HG03159 (cell line): Measurements from ENCODE around the gene OR52B2.
"Not testable (repeated sequence)": the region's sequence is repeated elsewhere in the genome, so short reads cannot be mapped to it uniquely, and the experiment has no call there.

ENCODE experiments used
- ATAC-seq: cut with Tn5 transposase; IDR thresholded peaks from one replicate; pipeline ENCODE4 v1.9.1; 2021; ENCODE audit warnings: mild to moderate bottlenecking, moderate library complexity; ENCODE audit not compliant: unreplicated experiment

Gene OR52B2

DNA sequence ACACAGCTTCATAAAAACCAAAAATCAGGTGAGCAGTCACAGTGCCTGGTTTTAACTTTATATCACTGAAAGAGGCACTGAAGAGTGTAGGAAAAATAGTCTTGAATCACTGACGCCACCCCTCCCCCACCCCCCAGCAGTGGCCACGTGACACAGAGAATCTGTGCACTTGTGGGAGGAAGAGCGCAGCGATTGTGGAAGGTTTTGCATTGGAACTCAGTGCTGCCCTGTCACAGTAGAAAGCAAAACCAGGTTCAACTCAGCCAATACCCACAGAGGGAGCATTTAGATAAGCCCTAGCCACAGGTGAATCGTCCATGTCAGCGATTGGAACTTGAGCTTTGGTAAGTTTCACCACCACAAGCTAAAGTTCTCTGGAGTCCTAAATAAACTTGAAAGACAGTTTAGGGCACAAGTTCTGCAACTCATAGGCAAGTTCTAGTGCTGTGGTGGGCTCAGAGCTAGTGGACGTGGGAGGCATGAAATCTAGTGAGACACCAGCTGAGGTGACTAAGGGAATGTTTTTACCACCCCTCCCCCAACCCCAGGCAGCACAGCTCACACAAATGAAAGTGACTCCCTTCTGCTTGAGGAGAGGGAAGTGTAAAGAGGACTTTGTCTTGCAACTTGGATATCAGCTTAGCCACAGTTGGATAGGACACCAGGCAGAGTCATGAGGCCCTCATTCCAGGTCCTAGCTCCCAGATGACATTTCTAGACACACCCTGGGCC is 13.3 kb downstream of the OR52B2 start:
- no peak for ATAC-seq

- ATAC-seq: no peak
These were observed 18.0 kb downstream of the OR52B2 start for GRCh38 chr11:6152126-6152525.

GRCh38 chr11:6151117-6151516 is 19.0 kb downstream of the OR52B2 start:
- no peak for ATAC-seq

DNA sequence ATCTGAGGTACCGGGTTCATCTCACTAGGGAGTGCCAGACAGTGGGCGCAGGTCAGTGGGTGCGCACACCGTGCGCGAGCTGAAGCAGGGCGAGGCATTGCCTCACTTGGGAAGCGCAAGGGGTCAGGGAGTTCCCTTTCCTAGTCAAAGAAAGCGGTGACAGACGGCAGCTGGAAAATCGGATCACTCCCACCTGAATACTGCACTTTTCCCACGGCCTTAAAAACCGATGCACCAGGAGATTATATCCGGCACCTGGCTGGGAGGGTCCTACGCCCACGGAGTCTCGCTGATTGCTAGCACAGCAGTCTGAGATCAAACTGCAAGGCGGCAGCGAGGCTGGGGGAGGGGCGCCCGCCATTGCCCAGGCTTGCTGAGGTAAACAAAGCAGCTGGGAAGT is 26.4 kb downstream of the OR52B2 start:
- not testable (repeated sequence) for ATAC-seq

- ATAC-seq: no peak
These were observed 27.2 kb downstream of the OR52B2 start for GRCh38 chr11:6142936-6143335.

DNA sequence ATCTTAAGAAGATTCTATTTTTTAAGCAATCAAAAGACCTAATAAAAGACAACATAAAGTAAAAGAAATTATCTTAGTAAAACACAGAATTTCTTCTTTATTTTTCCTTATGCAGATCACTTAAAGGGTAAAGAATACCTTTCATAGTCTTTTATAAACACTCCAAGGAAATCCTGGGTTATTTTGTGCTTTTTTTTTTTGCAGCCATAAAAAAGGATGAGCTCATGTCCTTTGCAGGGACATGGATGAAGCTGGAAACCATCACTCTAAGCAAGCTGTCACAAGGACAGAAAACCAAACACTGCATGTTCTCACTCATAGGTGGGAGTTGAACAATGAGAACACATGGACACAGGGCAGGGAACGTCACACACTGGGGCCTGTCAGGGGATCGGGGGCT is 34.2 kb downstream of the OR52B2 start:
- ATAC-seq: not testable (repeated sequence)

DNA sequence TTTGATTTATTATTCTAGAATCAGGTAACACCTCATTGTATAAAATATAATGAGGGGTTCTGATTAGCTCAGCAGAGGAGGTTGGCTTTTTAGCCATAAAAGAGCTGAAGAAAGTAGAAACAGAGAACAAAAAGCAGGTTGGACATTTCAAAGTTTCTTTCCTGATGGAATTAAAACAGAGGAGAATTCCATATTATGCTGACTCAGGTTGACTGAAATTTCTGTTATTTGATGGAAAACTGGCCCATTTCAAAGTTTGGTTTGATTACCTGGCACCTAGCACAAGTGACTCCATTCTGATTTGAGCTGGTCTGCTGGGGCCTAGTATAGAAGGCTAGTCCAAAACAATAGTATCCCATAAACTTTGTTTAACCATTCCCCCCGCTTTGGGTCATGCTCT is 37.7 kb downstream of the OR52B2 start:
- ATAC-seq: no peak

DNA sequence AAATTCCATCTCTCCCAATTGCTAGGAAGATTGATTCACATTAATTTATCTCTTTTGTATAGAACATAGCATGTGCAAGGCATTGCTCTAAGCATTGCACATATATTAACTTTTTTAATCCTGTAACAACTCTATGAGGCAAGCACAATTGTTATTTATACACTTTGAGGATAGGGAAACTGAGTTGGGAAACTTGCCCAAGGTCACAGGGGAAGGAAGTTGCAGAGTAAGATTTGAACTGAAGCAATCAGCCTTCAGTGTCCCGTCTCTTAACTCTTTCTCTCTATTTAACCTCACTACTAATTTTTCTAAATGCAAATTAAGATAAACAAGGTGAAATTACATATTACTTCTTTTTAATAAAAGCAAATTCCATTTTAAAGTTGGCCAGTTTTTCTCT is 40.5 kb downstream of the OR52B2 start:
- no peak for ATAC-seq

- no peak for ATAC-seq
These were observed 41.1 kb downstream of the OR52B2 start for GRCh38 chr11:6129011-6129410.

DNA sequence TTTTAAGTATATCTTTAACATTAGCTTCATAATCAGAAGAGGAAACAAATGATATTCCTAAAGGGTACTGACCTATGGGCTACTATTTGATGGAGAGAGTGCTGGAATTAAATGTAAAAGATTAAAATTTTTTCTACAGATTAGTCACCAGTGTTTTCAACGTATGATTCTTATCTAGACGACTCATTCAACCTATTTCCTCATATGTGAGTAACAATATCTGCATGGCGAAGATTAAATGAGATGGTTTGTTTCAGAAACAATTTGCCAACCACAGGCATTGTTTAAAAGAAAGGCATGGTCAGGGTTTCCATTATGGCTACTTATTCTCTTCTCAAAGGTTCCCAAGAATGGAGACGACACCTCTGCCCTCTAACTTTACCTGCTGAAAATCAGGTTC is 42.2 kb downstream of the OR52B2 start:
- ATAC-seq: no peak

DNA sequence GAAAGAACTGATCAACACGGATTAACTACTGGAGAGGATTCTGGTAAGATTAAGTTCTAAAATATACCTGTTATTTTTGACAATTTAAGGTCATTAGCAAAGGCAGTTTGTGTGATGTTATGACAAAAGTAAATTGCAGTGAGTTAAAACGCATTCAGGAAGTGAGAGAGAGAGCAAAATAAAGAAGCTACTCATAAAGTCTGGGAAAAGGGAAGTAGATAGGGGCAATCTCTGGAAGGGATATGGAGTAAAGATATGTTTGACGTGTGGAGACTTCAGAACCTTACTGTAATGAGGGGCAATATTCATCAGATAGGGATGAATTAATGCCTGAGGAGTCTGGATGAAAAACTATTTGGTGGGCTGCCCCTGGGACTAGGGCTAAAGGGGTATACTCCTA is 45.9 kb downstream of the OR52B2 start:
- ATAC-seq: no peak
